MM.1S (cell line): ENCODE data around the gene CA9.

Source experiments
- DNase-seq: peaks from one replicate; pipeline ENCODE4 v3.0.0-alpha.2; 2015
- H2AFZ ChIP-seq: fragments of 300-600 bp; sonication (generic); 2 replicates; pipeline ENCODE4 v1.6.0; 2016; ENCODE audit warnings: antibody characterized with exemption, low read length
- H3F3A ChIP-seq: fragments of 300-600 bp; sonication (generic); 2 replicates; pipeline ENCODE4 v1.6.1; 2016; ENCODE audit warnings: mild to moderate bottlenecking, antibody characterized with exemption, low read length, moderate library complexity, mixed read lengths; ENCODE audit not compliant: insufficient read depth
- H3K27ac ChIP-seq: fragments of 300-600 bp; sonication (generic); 2 replicates; pipeline ENCODE4 v1.5.1; 2016; ENCODE audit warnings: mild to moderate bottlenecking, low read length
- H3K27me3 ChIP-seq: fragments of 300-600 bp; sonication (generic); replicated peaks from 2 replicates; pipeline ENCODE4 v1.6.0; 2016; ENCODE audit warnings: low read length; ENCODE audit not compliant: insufficient read depth
- H3K36me3 ChIP-seq: fragments of 300-600 bp; sonication (generic); replicated peaks from 2 replicates; pipeline ENCODE4 v1.6.1; 2016; ENCODE audit warnings: mild to moderate bottlenecking, low read length, mixed read lengths; ENCODE audit not compliant: insufficient read depth
- H3K4me1 ChIP-seq: fragments of 300-600 bp; sonication (generic); 2 replicates; pipeline ENCODE4 v1.6.1; 2016; ENCODE audit warnings: low read length, mixed read lengths
- H3K4me2 ChIP-seq: fragments of 300-600 bp; sonication (generic); 2 replicates; pipeline ENCODE4 v1.6.0; 2016; ENCODE audit warnings: low read depth, low read length
- H3K4me3 ChIP-seq: fragments of 300-600 bp; sonication (generic); 2 replicates; pipeline ENCODE4 v1.5.1; 2016; ENCODE audit warnings: low read length, mixed read lengths
- H3K79me2 ChIP-seq: fragments of 300-600 bp; sonication (generic); 2 replicates; pipeline ENCODE4 v1.6.1; 2016; ENCODE audit warnings: mixed run types, low read length, mixed read lengths
- H3K9ac ChIP-seq: fragments of 300-600 bp; sonication (generic); 2 replicates; pipeline ENCODE4 v1.6.1; 2016; ENCODE audit warnings: low read length, mixed read lengths
- H3K9me2 ChIP-seq: fragments of 300-600 bp; sonication (generic); replicated peaks from 2 replicates; pipeline ENCODE4 v1.6.1; 2016; ENCODE audit warnings: mild to moderate bottlenecking, low read length, mixed read lengths; ENCODE audit not compliant: insufficient read depth
- H3K9me3 ChIP-seq: fragments of 300-600 bp; sonication (generic); replicated peaks from 2 replicates; pipeline ENCODE4 v1.6.1; 2016; ENCODE audit warnings: mild to moderate bottlenecking, low read length, mixed read lengths; ENCODE audit not compliant: insufficient read depth
- H4K20me1 ChIP-seq: fragments of 300-600 bp; sonication (generic); 2 replicates; pipeline ENCODE4 v1.6.1; 2016; ENCODE audit warnings: mild to moderate bottlenecking, low read length, moderate library complexity, mixed read lengths; ENCODE audit not compliant: insufficient read depth
- CTCF ChIP-seq: fragments of 300-600 bp; sonication (generic); IDR thresholded peaks from 2 replicates; pipeline ENCODE4 v1.5.1; 2016; ENCODE audit warnings: antibody characterized with exemption, low read length, mixed read lengths
- EZH2 ChIP-seq: fragments of 300-600 bp; sonication (generic); optimal IDR thresholded peaks from 2 replicates; pipeline ENCODE3; 2017; ENCODE audit warnings: low read depth, mild to moderate bottlenecking, antibody characterized with exemption, low read length, mixed read lengths
- EZH2phosphoT487 ChIP-seq: fragments of 300-600 bp; sonication (generic); IDR thresholded peaks from 2 replicates; pipeline ENCODE4 v1.6.1; 2018; ENCODE audit warnings: antibody characterized with exemption, low read length

Gene CA9

DNA sequence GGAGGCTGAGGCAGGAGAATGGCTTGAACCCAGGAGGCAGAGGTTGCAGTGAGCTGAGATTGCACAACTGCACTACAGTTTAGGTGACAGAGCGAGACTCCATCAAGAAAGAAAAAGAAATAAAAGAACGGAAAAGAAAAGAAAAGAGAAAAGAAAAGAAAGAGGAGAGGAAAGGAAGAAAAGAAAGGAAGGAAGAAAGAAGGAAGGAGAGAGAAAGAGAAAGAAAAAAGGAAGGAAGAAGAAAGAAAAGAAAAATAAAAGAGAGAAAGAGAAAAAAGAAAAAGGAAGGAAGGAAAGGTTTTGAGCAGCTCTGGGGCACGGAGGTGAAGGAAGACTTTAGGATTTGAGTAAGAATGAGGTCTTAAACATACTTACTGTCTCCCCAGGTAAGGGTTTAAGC, 39.9 kb downstream of the CA9 start:
- Histone ChIP-seq H3K4me1 (no peaks in the 10 kb centered on the region), H3K4me3 (no peak overlapping the region), H3K9ac (no peak overlapping the region), H3K27me3 (no peaks in the 10 kb centered on the region), H3K36me3 (peaks cover 2% of the 10 kb centered on the region; the same call in 1 of the 2 replicates), H2AFZ (no peak overlapping the region), H3K4me2 (no peak overlapping the region), H3K79me2 (no peaks in the 10 kb centered on the region), H4K20me1 (no peaks in the 10 kb centered on the region), H3K9me2 (no peaks in the 10 kb centered on the region), H3F3A (no peaks in the 10 kb centered on the region), H3K27ac (no peak overlapping the region), H3K9me3 (no peaks in the 10 kb centered on the region)
- TF ChIP-seq EZH2phosphoT487 (no peak), CTCF (no peak), EZH2 (no peak)
- DNase-seq = no peak

DNA sequence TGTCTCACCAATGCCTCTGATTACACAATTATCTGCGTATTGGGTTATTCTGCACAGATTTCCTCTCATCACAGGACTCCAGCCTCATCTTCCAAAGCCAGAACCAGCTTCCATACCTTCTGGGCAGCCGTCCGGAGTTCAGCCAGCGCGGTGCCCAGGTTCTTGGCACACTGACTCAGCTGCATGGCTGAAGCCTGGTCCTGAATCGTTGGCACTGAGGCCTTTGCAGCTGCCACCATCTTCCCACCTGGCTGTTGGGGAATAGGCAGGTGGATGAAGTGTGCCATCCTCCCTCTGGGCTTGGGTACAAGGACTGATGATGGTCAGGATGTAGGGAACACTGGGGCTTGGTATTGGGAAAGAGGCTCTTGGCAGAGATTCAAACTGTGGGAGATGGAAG, 40.4 kb downstream of the CA9 start:
- no peaks in the 10 kb centered on the region for H3K9me2 ChIP-seq
- peaks cover 2% of the 10 kb centered on the region; the same call in 1 of the 2 replicates for H3K36me3 ChIP-seq
- H3K4me2 ChIP-seq = no peak overlapping the region
- DNase-seq = no peak
- H3K27ac ChIP-seq = no peak overlapping the region
- no peak overlapping the region for H3K9ac ChIP-seq
- H3K4me3 ChIP-seq = no peak overlapping the region
- H3F3A ChIP-seq = no peaks in the 10 kb centered on the region
- TF ChIP-seq CTCF = no peak
- TF ChIP-seq EZH2phosphoT487 = no peak
- no peak for TF ChIP-seq EZH2
- no peaks in the 10 kb centered on the region for H3K79me2 ChIP-seq
- no peaks in the 10 kb centered on the region for H3K4me1 ChIP-seq
- no peak overlapping the region for H2AFZ ChIP-seq
- H3K27me3 ChIP-seq = no peaks in the 10 kb centered on the region
- no peaks in the 10 kb centered on the region for H3K9me3 ChIP-seq
- H4K20me1 ChIP-seq = no peaks in the 10 kb centered on the region

DNA sequence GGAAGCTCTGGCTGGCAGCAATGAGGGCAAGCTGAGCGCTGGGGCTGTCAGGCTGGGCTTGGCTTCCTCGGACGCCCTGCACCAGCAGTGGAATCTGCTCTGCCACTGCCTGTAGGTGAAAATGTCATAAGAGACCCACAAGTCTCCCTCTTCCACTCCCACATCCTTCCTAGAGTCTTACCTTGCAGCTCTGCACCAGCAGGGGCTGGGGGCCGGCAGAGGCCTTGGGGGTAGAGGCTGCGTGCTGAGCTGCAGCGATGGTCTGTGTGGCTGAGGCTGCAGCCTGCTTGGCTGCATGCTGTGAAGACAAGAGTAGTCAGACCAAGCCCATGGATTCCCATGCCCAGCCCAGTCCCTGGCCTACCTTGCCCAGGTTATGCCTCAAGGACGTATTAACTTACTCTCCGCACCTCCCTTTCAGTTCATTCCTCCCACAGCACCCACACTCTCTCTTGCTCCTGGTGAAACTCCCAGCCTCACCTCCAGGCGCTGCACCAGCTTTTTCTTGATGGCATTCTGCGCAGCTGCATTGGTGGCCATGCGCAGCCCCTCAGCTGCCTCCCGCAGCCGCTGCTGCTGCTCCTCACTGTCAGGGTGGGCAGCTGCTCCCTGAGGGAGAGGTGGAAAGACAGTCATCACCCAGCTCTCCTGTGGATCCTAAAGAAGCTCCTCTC, 41.0 kb downstream of the CA9 start:
- H3K27ac ChIP-seq = no peak overlapping the region
- TF ChIP-seq CTCF (no peak), EZH2 (no peak), EZH2phosphoT487 (no peak)
- no peaks in the 10 kb centered on the region for H4K20me1 ChIP-seq
- H3K4me1 ChIP-seq = no peaks in the 10 kb centered on the region
- no peak overlapping the region for H3K9ac ChIP-seq
- no peak overlapping the region for H2AFZ ChIP-seq
- DNase-seq = no peak
- no peaks in the 10 kb centered on the region for H3K27me3 ChIP-seq
- H3K4me2 ChIP-seq = no peak overlapping the region
- peaks cover 2% of the 10 kb centered on the region; the same call in 1 of the 2 replicates for H3K36me3 ChIP-seq
- no peaks in the 10 kb centered on the region for H3F3A ChIP-seq
- no peaks in the 10 kb centered on the region for H3K9me2 ChIP-seq
- no peaks in the 10 kb centered on the region for H3K9me3 ChIP-seq
- no peak overlapping the region for H3K4me3 ChIP-seq
- no peaks in the 10 kb centered on the region for H3K79me2 ChIP-seq
